EH (cell line): ENCODE measurements around the gene KRTAP19-2.
"Not testable (repeated sequence)": the region's sequence is repeated elsewhere in the genome, so short reads cannot be mapped to it uniquely, and the experiment has no call there.

Experiments used
- DNase-seq: peaks from one replicate; pipeline ENCODE4 v3.0.0-alpha.2; 2015; ENCODE audit warnings: low read depth

The KRTAP19-2 gene

GRCh38 chr21:30487336-30487735 is at the start of gene KRTAP19-2:
Gene KRTAP19-2, minus strand, starts transcription at chr21:30487436. Its CDS starts 88 bp downstream, at chr21:30487348.
- DNase-seq: no peak

- DNase-seq: no peak
Measured at GRCh38 chr21:30518876-30519275, 31.6 kb upstream of the KRTAP19-2 start.

- no peak for DNase-seq
Measured at GRCh38 chr21:30515681-30516080, 28.4 kb upstream of the KRTAP19-2 start.

GRCh38 chr21:30505621-30506205 is 18.5 kb upstream of the KRTAP19-2 start:
- DNase-seq: not testable (repeated sequence)

- no peak for DNase-seq
Measured at GRCh38 chr21:30502041-30502440, 14.8 kb upstream of the KRTAP19-2 start, which contains the start of gene KRTAP19-5. Gene KRTAP19-5, minus strand, starts transcription at chr21:30502141. Its CDS starts 51 bp downstream, at chr21:30502090.

GRCh38 chr21:30497065-30497464 is 9.8 kb upstream of the KRTAP19-2 start, which contains the start of gene KRTAP19-4:
Gene KRTAP19-4, minus strand, starts transcription at chr21:30497165. Its CDS starts 55 bp downstream, at chr21:30497110.
- no peak for DNase-seq

- no peak for DNase-seq
Measured at GRCh38 chr21:30491963-30492428, 4.8 kb upstream of the KRTAP19-2 start, which contains the start of gene KRTAP19-3. Gene KRTAP19-3, minus strand, starts transcription at chr21:30492013. Its CDS starts 56 bp downstream, at chr21:30491957.

GRCh38 chr21:30486180-30486579 is 1.1 kb downstream of the KRTAP19-2 start:
- DNase-seq: no peak

- DNase-seq: no peak
Measured at GRCh38 chr21:30482130-30482529, 5.1 kb downstream of the KRTAP19-2 start.

- DNase-seq: no peak
Measured at GRCh38 chr21:30480145-30480544, 7.1 kb downstream of the KRTAP19-2 start, which contains the start of gene KRTAP19-1. Gene KRTAP19-1, minus strand, starts transcription at chr21:30480367. Its CDS starts 50 bp downstream, at chr21:30480317.

GRCh38 chr21:30479259-30479658 is 8.0 kb downstream of the KRTAP19-2 start:
- DNase-seq: no peak

- DNase-seq: no peak
Measured at GRCh38 chr21:30478004-30478403, 9.2 kb downstream of the KRTAP19-2 start.

- DNase-seq: no peak
Measured at GRCh38 chr21:30468900-30469714, 18.1 kb downstream of the KRTAP19-2 start.

- no peak for DNase-seq
Measured at GRCh38 chr21:30463713-30464112, 23.5 kb downstream of the KRTAP19-2 start.

- no peak for DNase-seq
Measured at GRCh38 chr21:30448514-30448913, 38.7 kb downstream of the KRTAP19-2 start.

- no peak for DNase-seq
Measured at GRCh38 chr21:30447056-30447455, 40.2 kb downstream of the KRTAP19-2 start.

GRCh38 chr21:30444204-30444603 is 43.0 kb downstream of the KRTAP19-2 start:
- DNase-seq: no peak

- DNase-seq: no peak
Measured at GRCh38 chr21:30443226-30443625, 44.0 kb downstream of the KRTAP19-2 start.

- DNase-seq: no peak
Measured at GRCh38 chr21:30439975-30440374, 47.3 kb downstream of the KRTAP19-2 start, which contains the start of gene KRTAP15-1. Gene KRTAP15-1, plus strand, starts transcription at chr21:30440275. Its CDS starts 53 bp downstream, at chr21:30440328.
